DND-41 (cell line): Measurements from ENCODE around the gene KANSL1.
A peak's percentile ranks its signal among the peaks of the same experiment; 100 is the strongest.
"Not testable (repeated sequence)": the region's sequence is repeated elsewhere in the genome, so short reads cannot be mapped to it uniquely, and the experiment has no call there.

ENCODE experiments used
- ATAC-seq: fragments of 200-7000 bp; cut with Tn5 transposase; 3 replicates; pipeline ENCODE4 v1.9.1; 2021; ENCODE audit warnings: low read depth; ENCODE audit not compliant: insufficient read depth
- DNase-seq: peaks from one replicate; pipeline ENCODE4 v3.0.0-alpha.2; 2020
- H2AFZ ChIP-seq: 2 replicates; pipeline ENCODE4 v1.6.0; 2012; ENCODE audit warnings: low read depth, low read length
- H3K27ac ChIP-seq: 2 replicates; pipeline ENCODE4 v1.5.1; 2012; ENCODE audit warnings: low read length, inconsistent platforms
- H3K27me3 ChIP-seq: fragments of 200-600 bp; sonication (generic); 2 replicates; pipeline ENCODE4 v1.6.0; 2012; ENCODE audit warnings: low read length, mild to moderate bottlenecking, inconsistent platforms; ENCODE audit not compliant: insufficient read depth, poor library complexity
- H3K36me3 ChIP-seq: 2 replicates; pipeline ENCODE4 v1.5.1; 2012; ENCODE audit warnings: low read length, inconsistent platforms; ENCODE audit not compliant: insufficient read depth
- H3K4me1 ChIP-seq: 2 replicates; pipeline ENCODE4 v1.5.1; 2012; ENCODE audit warnings: mild to moderate bottlenecking, low read length; ENCODE audit not compliant: insufficient read depth
- H3K4me2 ChIP-seq: 2 replicates; pipeline ENCODE4 v1.6.0; 2012; ENCODE audit warnings: mild to moderate bottlenecking, moderate library complexity, low read length, inconsistent platforms; ENCODE audit not compliant: insufficient read depth
- H3K4me3 ChIP-seq, 2 experiments: fragments of 200-600 bp in 1 of 2; shearing (Covaris generic) in 1 of 2; 2 replicates each; pipeline ENCODE4 v1.5.1; 2012 to 2016; ENCODE audit warnings: inconsistent platforms in 2 of 2, low read length in 2 of 2, mild to moderate bottlenecking in 2 of 2, low read depth in 1 of 2, moderate library complexity in 1 of 2
- H3K79me2 ChIP-seq: 2 replicates; pipeline ENCODE4 v1.6.0; 2012; ENCODE audit warnings: low read length, inconsistent platforms; ENCODE audit not compliant: insufficient read depth
- H3K9ac ChIP-seq: 2 replicates; pipeline ENCODE4 v1.6.0; 2012; ENCODE audit warnings: low read depth, mild to moderate bottlenecking, inconsistent platforms, low read length, moderate library complexity
- H3K9me3 ChIP-seq: 2 replicates; pipeline ENCODE4 v1.5.1; 2012; ENCODE audit warnings: low read length, moderate library complexity, mild to moderate bottlenecking, inconsistent platforms; ENCODE audit not compliant: insufficient read depth, severe bottlenecking
- H4K20me1 ChIP-seq: 2 replicates; pipeline ENCODE4 v1.6.0; 2012; ENCODE audit warnings: low read length; ENCODE audit not compliant: insufficient read depth
- CTCF ChIP-seq: IDR thresholded peaks from 2 replicates; pipeline ENCODE4 v1.5.1; 2012; ENCODE audit warnings: borderline replicate concordance, low read length, moderate library complexity, mild to moderate bottlenecking; ENCODE audit not compliant: poor library complexity, severe bottlenecking; ENCODE audit errors: extremely low read depth
- EZH2 ChIP-seq: IDR thresholded peaks from 3 replicates; pipeline ENCODE4 v1.6.1; 2012; ENCODE audit warnings: borderline replicate concordance, low read depth, mild to moderate bottlenecking, moderate library complexity, low read length, inconsistent platforms; ENCODE audit not compliant: severe bottlenecking

KANSL1 gene

GRCh38 chr17:46106966-46107644, 86.1 kb downstream of the KANSL1 start:
- no peak for DNase-seq
- Histone ChIP-seq H3K9me3 (no peaks in the 10 kb centered on the region), H4K20me1 (peaks cover 94% of the 10 kb centered on the region), H3K4me1 (no peaks in the 10 kb centered on the region), H3K4me2 (no peak overlapping the region), H2AFZ (no peak overlapping the region), H3K9ac (no peak overlapping the region), H3K79me2 (peaks cover 99% of the 10 kb centered on the region), H3K27me3 (no peaks in the 10 kb centered on the region), H3K4me3 (no peak overlapping the region), H3K36me3 (no peaks in the 10 kb centered on the region), H3K27ac (no peak overlapping the region)
- ATAC-seq: no peak
- TF ChIP-seq CTCF: no peak

GRCh38 chr17:46102806-46103205, 90.4 kb downstream of the KANSL1 start:
- H3K36me3 ChIP-seq, H3K9ac ChIP-seq, DNase-seq, H3K9me3 ChIP-seq, H2AFZ ChIP-seq, H3K27ac ChIP-seq, H3K4me3 ChIP-seq, H3K4me2 ChIP-seq, H3K27me3 ChIP-seq, H3K4me1 ChIP-seq, ATAC-seq: not testable (repeated sequence)
- Histone ChIP-seq H3K79me2 (peaks cover 98% of the 10 kb centered on the region), H4K20me1 (peaks cover 89% of the 10 kb centered on the region)

- peaks cover 89% of the 10 kb centered on the region for H4K20me1 ChIP-seq
- not testable (repeated sequence) for H3K27ac ChIP-seq, DNase-seq
These were observed 91.2 kb downstream of the KANSL1 start for GRCh38 chr17:46101785-46102617.

GRCh38 chr17:46100590-46100989, 92.6 kb downstream of the KANSL1 start:
- ATAC-seq: no peak
- H3K27ac ChIP-seq: peak overlapping the region; percentile 12; the same call in 1 of the 2 replicates
- H4K20me1 ChIP-seq: peaks cover 81% of the 10 kb centered on the region
- no peaks in the 10 kb centered on the region for H3K4me1 ChIP-seq
- H3K9me3 ChIP-seq: no peaks in the 10 kb centered on the region
- no peak for TF ChIP-seq EZH2
- no peak for TF ChIP-seq CTCF
- no peak overlapping the region for H3K4me3 ChIP-seq
- peaks cover 97% of the 10 kb centered on the region for H3K79me2 ChIP-seq
- H3K4me2 ChIP-seq: no peak overlapping the region
- H2AFZ ChIP-seq: no peak overlapping the region
- H3K36me3 ChIP-seq: peaks cover 11% of the 10 kb centered on the region; the same call in 1 of the 2 replicates
- no peak for DNase-seq
- H3K27me3 ChIP-seq: no peaks in the 10 kb centered on the region
- no peak overlapping the region for H3K9ac ChIP-seq

More at GRCh38 chr17:46101785-46102617, 91.2 kb downstream of the KANSL1 start:
- not testable (repeated sequence) for ATAC-seq, H3K4me1 ChIP-seq, H3K9ac ChIP-seq, H3K27me3 ChIP-seq, H3K4me3 ChIP-seq, H3K9me3 ChIP-seq, H2AFZ ChIP-seq, H3K36me3 ChIP-seq, H3K4me2 ChIP-seq
- peaks cover 98% of the 10 kb centered on the region for H3K79me2 ChIP-seq
